ENCODE data around the gene HSD17B11. TPM values are rescaled to one million over a fixed set of nuclear protein-coding genes. Genes with fewer than 3 reads are reported as not detected.
"Not testable (repeated sequence)": the region's sequence is repeated elsewhere in the genome, so short reads cannot be mapped to it uniquely, and the experiment has no call there.

Gene HSD17B11
- total and polyA plus RNA-seq, 12 donors: 34.1 to 202 (median 96.1) TPM

DNA sequence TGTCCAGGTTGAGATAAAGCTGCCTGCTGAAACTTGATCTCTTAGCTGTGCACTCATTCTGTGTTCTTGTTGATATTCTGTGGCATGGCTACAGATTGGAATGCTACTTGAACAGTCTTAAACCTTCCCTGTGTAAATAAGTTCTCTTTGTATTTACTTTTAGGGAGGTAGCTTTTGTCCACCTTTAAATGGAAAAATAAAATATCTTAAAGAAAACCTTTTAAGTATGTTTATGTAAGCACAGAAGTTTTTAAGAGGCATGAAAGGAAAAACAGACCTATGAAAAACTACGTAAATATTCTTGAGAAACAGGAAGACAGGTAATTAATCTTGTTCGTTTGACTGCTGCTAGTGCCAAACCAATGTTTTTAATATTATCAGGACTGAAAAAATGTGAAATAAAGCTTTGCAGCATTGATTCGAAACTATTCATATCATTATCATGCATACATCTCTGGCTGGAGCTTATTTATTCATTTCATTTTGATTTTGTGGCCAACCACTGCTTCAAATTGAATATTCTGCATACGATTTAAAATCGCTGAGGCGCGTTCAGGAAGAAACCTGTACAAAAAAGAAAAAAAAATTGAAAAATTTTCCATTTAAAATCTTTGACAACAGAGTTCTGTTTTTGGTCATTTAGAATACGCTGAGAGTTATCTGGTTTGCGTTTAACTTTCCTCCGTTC is 86.1 kb downstream of the HSD17B11 start:
- Histone ChIP-seq H3K4me1 (replicated peaks in 1 of 2) (no peaks in the 10 kb centered on the region), H3K9me3 (replicated peaks in 1 of 3) (no peaks in the 10 kb centered on the region), H3K27ac (no peak overlapping the region), H3K36me3 (replicated peaks in 1 of 2) (no peaks in the 10 kb centered on the region), H3K27me3 (no peaks in the 10 kb centered on the region), H3K4me3 (no peak overlapping the region)
- intact Hi-C loops (cut with DNase I): no loop called here
- DNase-seq: no peak
- no peak for TF ChIP-seq POLR2A (IDR thresholded peaks at IDR 0.05)
- TF ChIP-seq, protein P1, sequence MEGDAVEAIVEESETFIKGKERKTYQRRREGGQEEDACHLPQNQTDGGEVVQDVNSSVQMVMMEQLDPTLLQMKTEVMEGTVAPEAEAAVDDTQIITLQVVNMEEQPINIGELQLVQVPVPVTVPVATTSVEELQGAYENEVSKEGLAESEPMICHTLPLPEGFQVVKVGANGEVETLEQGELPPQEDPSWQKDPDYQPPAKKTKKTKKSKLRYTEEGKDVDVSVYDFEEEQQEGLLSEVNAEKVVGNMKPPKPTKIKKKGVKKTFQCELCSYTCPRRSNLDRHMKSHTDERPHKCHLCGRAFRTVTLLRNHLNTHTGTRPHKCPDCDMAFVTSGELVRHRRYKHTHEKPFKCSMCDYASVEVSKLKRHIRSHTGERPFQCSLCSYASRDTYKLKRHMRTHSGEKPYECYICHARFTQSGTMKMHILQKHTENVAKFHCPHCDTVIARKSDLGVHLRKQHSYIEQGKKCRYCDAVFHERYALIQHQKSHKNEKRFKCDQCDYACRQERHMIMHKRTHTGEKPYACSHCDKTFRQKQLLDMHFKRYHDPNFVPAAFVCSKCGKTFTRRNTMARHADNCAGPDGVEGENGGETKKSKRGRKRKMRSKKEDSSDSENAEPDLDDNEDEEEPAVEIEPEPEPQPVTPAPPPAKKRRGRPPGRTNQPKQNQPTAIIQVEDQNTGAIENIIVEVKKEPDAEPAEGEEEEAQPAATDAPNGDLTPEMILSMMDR (IDR thresholded peaks at IDR 0.05): no peak
- WGBS, 4 donors: 84 to 86% (median 85%) methylated on average over 10 of the region's 10 CpGs

DNA sequence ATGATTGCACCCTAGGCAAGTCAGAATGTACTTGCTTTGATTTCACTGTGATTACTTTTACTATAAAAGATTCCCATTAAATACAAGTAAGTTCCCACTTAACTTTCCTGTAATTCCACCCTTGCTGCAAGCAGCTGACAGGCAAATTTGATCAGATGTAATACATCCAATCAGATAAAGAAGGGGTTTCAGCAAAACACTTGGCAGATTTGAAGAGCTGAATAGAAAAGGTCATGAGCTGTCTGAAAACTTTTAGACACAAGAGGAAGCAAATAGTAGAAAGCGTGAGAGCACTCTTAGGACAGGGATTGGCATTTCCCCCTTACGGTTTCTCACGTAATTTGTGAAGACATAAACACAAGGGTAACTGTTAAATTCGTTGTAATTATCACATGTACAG is 91.1 kb downstream of the HSD17B11 start:
- intact Hi-C loops (cut with DNase I): no loop called here
- H3K4me3 ChIP-seq: no peak overlapping the region
- TF ChIP-seq, protein P1 (IDR thresholded peaks at IDR 0.05): no peak
- TF ChIP-seq POLR2A (IDR thresholded peaks at IDR 0.05): no peak
- no peaks in the 10 kb centered on the region for H3K36me3 ChIP-seq (replicated peaks in 1 of 2)
- H3K27me3 ChIP-seq: no peaks in the 10 kb centered on the region
- H3K9me3 ChIP-seq (replicated peaks in 1 of 3): no peaks in the 10 kb centered on the region
- H3K4me1 ChIP-seq (replicated peaks in 1 of 2): no peaks in the 10 kb centered on the region
- no peak overlapping the region for H3K27ac ChIP-seq
- WGBS, 4 donors: 74 to 82% (median 79%) methylated on average over 4 of the region's 4 CpGs
- DNase-seq: no peak

DNA sequence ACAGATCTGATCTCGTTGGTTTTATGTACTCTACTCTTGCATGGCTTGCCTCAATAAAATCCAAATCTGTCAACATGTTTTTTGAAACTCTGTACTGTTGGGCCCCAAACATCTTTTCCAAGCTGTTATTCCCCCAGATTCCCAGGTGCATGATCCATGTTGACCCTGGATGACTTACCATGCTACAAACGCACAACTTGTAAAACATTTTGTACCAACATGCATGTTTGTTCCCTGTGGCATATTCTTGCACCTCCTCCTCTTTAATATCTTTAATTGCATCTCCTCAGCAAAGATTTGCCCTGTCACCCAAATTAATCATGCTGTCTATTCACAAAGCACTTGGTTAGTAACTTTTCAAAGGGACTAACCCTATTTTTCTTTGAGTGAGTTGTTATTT is 92.6 kb downstream of the HSD17B11 start:
- Histone ChIP-seq H3K4me1 (replicated peaks in 1 of 2) (no peaks in the 10 kb centered on the region), H3K27me3 (no peaks in the 10 kb centered on the region), H3K27ac (no peak overlapping the region), H3K4me3 (no peak overlapping the region), H3K36me3 (replicated peaks in 1 of 2) (no peaks in the 10 kb centered on the region), H3K9me3 (replicated peaks in 1 of 3) (no peaks in the 10 kb centered on the region)
- intact Hi-C loops (cut with DNase I): no loop called here
- WGBS, 4 donors: 67 to 76% (median 71%) methylated on average over 2 of the region's 2 CpGs
- TF ChIP-seq, protein P1 (IDR thresholded peaks at IDR 0.05): no peak
- no peak for TF ChIP-seq POLR2A (IDR thresholded peaks at IDR 0.05)
- DNase-seq: no peak

DNA sequence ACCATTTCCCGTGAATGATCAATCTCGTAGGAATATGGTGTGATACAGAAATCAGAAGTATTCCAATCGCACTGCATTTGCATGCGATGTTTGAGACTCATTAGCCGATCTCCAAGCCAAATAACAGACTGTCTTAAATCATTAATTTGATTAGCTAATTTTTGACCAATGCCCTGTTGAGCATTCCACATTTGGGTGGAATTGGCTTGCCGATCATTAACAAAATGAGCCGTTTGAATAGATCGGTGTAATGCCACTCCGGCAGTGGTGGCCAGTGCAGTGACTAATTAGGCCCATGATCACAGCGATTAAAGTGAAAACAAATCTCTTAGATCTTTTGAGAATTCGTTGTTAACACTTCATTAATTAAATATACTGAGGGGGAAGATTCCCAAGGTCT is 96.1 kb downstream of the HSD17B11 start:
- H3K27me3 ChIP-seq; H3K4me3 ChIP-seq; H3K27ac ChIP-seq; DNase-seq; intact Hi-C loops (cut with DNase I); H3K9me3 ChIP-seq (replicated peaks in 1 of 3); H3K36me3 ChIP-seq (replicated peaks in 1 of 2); H3K4me1 ChIP-seq (replicated peaks in 1 of 2): not testable (repeated sequence)
- WGBS, 4 donors: 72 to 93% (median 85%) methylated on average over 11 of the region's 11 CpGs

DNA sequence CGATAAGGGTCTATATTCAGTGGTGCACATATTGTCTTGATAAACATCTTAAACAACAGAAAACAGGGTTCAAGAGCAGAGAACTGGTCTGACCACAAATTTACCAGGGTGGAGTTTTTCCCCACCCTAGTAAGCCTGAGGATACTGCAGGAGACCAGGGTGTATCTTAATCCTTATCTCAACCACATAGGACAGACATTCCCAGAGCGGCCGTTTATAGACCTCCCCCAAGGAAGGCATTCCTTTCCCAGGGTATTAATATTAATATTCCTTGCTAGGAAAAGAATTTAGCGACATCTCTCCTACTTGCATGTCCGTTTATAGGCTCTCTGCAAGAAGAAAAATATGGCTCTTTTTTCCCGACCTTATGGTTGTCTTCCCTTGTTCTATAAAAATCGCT is 97.1 kb downstream of the HSD17B11 start:
- DNase-seq; H3K27ac ChIP-seq; H3K4me1 ChIP-seq (replicated peaks in 1 of 2); H3K9me3 ChIP-seq (replicated peaks in 1 of 3); H3K36me3 ChIP-seq (replicated peaks in 1 of 2); H3K4me3 ChIP-seq; intact Hi-C loops (cut with DNase I); H3K27me3 ChIP-seq: not testable (repeated sequence)
- WGBS, 4 donors: 84 to 93% (median 91%) methylated on average over 7 of the region's 7 CpGs
